Kidney glomerular epithelial cell (primary cell): ENCODE results near the gene POLR1E.
"Not testable (repeated sequence)": the region's sequence is repeated elsewhere in the genome, so short reads cannot be mapped to it uniquely, and the experiment has no call there.

Experiments
- DNase-seq: peaks from one replicate; lab custom pipeline; 2025; lab: John Stamatoyannopoulos, UW

The POLR1E gene

DNA sequence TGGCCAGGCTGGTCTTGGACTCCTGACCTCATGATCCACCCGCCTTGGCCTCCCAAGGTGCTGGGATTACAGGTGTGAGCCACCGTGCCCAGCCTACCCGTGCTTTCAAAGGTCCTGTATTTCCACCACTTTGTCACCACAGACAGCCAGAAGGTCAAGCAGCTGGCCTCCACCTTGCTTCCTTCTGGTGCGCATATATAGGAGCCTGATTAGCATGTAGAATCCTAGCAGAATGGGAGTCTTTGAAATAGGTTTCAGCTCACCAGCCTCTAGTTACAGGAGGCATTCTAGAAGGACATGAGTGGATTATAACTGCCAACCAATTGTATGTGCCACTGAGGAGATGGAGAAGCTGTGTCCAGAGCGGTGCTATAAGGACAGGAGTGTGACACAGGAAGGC lies 18.9 kb downstream of the POLR1E start:
- DNase-seq, result no peak

DNA sequence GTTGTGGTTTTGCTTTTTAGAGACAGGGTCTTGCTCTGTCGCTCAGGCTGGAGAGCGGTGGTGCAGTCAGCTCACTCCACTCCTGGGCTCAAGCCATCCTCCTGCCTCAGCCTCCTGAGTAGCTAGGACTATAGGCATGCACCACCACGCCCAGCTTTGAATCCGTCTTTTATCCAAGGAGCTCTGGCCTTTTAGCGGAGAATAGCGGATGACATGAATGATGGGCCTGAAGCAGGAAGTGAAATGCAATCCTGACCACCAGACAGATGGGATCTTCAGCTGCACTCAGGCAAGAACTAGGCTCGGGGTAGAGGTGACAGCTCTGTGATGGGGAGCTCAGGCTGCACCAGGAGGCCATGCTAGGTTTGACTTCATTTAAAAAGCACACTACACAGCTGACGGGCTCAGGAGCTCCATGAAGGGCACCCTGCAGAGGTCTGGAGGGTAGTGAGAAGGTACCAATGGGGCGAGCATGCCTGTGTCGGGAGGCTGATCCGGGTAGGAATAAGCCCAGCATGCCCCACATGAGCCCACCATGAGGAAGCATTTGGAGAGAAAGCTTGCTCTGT lies 21.9 kb downstream of the POLR1E start:
- no peak for DNase-seq

DNA sequence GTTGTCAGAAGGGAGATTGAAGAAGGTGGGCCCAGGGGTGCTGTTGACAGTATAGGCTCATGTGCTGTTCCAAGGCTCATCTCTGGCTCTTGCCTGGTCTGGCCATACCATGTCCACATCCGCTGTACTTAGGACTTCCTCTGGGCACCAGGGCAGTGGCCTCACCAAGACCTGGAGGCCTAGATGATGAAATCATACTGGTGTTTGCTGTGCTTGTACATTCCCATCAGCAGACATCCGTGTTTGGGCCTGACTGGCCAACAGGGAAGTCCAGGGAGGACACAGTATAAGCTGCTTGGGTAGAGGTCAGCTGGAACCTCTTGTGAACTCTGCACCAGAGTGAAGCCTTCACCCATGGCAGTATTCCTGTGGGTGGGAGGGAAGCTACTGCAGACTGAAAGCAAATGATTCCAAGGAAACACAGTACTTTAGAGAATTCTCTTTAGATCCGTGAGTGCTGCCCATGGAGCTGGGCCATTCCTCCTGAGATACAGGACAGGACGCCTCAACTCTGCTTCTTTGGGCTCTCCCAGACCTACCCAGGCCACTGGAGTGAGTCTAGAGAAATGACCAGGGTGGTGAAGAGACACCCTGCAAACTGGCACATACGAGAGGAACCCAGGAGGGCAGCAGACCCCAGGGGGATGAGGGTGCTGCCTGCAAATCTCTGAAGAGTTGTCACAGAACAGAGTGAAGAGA lies 22.5 kb downstream of the POLR1E start:
- no peak for DNase-seq

DNA sequence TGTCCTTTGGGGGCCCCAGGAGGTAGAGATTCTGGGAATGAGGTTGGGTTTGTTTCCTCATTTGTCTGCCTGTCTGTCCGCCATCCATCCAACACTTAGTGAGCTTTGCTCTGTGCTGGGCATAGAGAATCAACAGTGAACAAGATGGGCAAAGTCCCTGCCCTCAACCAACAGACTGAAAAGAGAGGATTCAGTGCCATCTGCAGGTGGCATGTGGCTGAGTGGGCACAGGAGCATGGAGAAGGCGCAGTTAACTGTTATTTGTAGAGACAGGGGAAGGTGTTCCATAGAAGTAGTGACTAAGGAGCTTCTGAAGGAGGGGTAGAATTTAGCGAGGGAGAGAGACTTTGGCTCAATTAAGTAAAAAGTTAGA lies 23.1 kb downstream of the POLR1E start:
- DNase-seq, result no peak

DNA sequence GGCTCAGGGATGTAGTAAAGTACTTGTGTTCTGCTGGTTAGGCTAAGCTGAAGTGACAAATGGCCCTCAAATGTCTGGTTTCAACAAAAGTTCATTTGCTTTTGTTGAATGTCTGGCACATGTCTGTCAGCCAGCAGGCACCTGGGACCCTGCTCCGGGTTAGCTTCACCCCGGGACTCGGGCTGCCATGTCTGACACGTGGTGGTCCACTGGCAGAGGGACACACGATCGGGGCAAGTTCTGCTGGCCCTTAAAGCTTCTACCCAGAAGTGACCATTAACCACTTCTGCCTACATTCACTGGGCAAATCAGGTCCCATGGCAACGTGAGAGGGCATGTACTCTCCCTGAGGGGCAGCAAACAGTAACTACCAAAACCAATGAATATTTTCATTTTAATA lies 23.8 kb downstream of the POLR1E start:
- DNase-seq, result no peak

DNA sequence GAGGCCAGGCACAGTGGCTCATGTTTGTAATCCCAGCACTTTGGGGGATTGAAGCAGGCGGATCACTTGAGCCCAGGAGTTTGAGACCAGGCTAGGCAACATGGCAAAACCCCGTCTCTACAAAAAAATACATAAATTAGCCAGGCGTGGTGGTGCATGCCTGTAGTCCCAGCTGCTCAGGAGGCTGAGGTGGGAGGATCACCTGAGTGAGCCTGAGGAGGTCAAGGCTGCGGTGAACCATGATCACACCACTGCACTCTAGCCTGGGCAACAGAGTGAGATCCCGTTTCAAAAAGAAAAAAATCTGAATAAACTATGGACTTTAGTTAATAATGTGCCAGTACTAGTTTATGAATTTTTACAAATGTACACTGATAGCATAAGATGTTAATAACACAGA lies 24.3 kb downstream of the POLR1E start:
- not testable (repeated sequence) for DNase-seq

DNA sequence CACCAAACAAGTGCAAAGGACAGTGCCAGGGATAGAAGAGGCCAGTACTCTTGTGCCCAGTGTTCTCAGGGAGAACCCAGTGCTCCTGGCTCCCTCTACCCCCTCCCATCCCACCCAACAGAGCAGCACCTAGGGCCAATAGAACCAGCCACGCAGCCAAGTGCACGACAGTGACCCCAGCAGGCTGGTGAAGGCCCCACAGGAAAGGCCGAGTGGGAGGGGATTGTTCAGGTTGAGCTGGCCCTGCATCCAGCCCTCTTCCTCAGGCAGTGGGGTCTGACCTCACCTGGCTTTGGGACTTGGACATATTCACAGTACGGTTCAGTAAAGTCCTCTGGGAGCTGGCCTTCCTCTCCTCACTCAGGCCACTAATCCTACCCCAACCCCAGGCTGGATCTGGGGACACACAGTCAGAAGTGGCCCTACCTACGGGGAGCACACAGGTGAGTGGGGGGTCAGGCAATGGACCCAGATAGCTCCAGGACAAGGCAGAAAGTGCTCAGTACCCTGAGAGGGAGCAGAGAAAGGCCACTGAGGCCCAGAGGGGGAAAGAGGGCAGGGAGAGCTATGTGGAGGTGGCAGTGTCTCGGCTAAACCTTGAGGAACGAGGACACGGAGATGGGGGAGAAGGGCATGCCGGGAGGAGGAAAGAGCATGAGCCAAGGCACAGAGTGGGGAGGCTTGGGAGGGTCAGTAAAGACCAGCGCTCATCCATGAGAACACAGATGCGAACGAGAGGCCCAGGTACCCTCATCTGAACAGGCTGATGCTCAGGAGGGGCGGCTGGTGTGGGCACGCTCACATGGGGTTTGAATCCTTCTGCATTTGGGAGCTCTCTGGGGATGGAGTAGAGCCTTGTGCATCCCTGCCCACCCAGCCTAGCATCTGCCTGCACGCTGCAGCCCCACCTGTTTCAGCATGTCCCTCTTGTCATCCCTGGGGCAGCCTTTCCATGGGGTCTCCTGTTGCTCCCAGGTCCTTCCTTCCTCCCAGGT lies 25.6 kb downstream of the POLR1E start:
- peak; percentile 3 for DNase-seq

DNA sequence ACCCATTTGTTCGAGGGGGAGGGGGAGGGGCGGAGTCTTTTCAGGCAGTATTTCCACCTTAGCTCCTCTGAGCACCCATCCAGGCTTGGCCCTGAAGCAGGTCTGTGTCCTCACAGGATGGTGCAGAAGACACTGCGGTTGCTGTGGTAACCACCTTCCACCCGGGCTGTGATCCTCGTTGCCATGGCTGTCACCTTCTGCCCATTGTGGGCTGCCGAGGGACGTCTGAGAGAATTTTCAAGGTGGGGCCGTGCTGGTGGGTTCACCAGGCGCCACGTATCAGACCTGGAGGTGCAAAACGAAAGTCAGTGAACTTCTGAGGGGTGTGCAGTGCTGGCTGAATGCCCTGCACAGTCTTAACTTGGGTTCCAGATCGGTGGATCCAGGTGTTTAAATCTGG lies 26.7 kb downstream of the POLR1E start:
- DNase-seq, result no peak

DNA sequence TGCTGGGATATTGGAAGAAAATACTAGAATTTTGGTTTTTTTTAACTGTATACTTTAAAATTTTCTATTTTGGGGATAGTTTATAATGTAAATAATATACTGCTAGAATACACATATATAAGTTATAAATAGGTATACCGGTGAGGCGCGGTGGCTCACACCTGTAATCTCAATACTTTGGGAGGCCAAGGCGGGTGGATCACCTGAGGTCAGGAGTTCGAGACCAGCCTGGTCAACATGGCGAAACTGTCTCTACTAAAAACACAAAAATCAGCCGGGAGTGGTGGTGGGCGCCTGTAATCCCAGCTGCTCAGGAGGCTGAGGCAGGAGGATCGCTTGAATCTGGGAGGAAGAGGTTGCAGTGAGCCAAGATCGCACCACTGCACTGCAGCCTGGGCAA lies 28.7 kb downstream of the POLR1E start:
- DNase-seq, result not testable (repeated sequence)

DNA sequence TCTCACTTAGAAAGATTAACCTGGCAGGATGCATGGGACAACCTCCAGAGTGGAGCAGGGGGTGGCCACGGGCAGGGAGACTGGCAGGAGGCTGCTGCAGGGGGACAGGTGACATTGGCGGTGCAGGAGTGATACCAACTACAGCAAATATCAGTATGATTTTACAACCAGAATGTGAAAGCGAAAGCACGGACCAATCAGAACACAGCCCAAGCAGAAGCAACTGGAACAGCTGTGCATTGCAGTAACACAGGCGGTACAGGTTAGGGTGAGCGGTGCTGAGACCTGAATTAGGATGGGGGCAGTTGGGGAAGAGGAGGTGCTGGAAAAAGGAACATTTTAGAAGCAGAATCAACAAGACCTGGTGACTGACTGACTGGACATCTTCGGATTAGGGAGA lies 29.3 kb downstream of the POLR1E start:
- no peak for DNase-seq

DNA sequence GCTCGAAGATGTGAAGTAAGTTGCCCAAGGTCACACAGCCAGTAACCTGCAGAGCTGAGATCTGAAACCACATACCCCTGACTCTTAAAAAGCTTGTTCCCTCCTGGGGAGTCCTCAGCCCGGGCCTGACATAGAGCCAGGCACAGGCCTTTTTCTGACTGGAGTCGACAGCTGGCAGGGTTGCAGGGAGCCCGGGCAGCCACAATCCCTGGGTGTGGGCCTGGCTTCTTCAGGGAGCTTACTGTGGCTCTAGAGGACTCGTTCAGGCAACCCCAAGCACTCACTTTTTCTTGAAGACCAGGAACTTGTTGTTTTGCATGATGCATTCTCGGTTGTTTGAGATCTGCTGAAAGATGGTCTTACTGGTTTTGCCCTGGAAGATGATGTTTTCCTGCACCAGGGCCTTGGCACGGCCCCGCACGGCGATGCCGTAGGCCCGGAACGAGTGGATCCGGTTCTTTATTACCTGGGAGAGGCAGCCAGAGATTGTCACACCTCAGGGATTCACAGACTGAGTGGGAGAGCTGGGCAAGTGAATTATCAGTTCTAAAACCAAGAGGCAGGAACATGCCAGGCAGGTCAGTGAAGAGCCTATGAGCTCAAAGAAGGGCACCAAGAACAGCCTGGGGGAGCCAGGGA lies 30.0 kb downstream of the POLR1E start:
- DNase-seq, result no peak

DNA sequence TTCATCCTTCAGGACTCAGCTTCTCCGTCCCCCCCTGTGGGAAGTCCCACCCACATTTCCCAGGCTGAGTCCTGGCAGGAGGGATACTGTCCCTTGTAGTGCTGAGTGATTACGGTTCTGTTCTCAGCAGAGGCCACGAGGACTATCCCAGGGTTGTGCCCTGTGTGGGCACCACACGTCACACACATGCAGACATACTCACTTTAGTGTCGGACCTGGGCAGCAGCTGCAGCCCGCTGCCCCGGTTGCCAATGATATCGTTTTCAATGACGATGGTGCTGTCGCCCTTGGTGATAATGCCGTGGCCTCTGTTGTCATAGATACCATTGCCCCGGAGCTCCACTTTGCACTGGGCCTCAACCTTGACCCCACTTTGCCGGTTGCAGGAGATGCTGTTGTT lies 32.2 kb downstream of the POLR1E start:
- no peak for DNase-seq

DNA sequence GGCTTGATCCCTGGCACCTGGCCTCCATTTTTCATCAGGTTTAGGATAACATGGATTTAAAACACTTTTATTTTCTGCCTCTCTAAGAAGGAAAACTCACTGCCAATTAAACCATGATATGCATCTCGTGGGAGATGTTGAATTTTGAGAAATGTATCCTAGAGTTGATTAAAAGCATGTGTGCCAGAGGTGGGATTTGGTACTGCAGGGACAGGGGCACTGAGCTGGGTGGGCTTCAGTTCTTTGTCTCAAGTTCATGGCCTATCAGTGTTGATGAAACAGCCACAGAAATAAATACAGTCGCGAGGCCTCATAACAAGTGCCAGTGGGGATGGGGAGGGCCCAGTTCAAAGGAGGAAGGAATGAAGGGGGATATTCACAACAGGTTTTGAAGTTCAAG lies 34.9 kb downstream of the POLR1E start:
- DNase-seq, result no peak

DNA sequence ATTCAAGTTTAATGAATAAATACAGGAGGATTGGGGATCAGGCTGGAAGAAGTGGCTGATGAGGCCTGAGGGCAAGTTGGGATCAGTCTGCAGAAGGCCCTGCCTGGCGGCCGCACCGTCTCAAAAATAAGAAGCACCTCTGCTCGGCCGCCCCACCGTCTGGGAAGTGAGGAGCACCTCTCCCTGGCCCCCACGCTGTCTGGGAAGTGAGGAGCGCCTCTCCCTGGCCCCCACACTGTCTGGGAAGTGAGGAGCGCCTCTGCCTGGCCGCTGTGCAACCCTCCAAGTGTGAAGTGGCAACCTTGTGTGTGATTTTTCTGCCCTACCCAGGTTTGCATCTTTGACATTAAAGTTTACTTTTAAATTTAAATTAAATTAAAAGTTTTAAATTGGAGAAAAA lies 35.4 kb downstream of the POLR1E start:
- no peak for DNase-seq

DNA sequence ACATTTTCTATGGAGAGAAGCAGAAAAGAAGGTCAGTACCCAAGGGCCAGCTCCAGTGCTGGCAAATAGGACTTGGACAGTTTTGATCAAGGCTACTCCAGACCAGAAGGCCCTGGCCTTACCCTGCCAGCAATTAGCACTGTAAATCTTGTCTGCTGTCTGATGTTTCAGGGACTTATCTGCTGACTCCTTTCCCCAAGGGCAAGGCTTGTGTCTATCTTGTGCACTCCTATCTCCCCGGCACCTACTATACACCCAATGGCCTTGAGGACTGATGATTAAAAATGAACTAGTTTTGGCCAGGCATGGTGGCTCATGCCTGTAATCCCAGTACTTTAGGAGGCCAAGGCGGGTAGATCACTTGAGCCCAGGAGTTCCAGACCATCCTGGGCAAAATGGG lies 37.2 kb downstream of the POLR1E start:
- no peak for DNase-seq

DNA sequence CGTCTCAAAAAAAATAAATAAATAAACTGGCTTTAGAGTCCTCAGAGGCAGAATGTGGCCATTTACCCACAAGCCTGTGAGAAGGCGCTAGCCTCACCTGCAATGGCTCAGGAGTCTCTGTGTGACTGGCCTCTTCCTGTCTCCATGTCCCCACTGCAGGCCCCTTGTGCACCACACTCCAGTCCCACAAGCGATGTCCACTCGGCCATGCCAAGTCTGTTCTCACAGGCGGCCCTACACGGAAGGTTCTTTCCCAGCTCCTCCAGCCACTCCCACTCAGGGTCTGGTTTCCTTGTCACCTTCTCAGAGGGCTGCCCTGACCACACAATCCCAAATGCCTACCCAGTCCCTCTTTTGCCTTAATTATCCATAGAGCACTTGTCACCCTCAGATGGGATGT lies 38.2 kb downstream of the POLR1E start:
- no peak for DNase-seq

DNA sequence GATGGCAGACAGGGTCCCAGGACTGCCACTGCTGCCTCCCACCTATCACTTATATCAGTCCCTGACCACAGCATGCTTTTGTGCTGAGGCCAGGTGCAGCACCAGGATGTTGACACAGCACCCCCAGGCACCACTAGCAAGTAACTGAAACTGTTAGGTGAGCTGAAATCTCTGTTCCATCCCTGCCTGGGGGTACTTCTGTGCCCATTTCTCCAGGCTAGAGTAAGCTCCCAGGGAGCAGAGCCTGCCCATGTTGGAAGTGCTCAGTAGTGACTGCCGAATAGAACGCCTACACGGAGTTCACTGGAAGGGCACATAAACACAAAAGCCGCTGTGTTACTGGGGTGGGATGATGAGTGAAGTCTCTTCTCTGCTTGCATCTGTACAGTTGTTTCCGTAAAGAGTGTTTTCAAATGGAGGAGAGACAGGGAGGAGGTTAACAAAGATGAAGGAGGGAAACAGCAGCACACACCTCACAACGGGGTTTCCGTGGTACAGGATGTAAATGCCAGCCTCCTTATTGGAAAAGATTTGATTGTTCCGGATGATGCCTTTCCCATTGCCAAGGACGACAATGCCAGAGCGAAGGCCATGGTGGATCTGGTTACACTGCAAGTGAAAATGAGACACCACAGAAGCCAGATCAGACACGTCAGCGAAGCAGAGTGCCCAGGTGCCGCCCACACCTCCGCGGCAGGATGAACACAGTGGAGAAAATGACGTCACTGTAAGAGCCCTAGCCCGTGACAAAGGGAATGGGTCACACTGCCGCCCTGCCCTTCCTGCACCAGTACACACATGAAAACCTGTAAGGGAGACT lies 43.1 kb downstream of the POLR1E start:
- peak; percentile 67 for DNase-seq

DNA sequence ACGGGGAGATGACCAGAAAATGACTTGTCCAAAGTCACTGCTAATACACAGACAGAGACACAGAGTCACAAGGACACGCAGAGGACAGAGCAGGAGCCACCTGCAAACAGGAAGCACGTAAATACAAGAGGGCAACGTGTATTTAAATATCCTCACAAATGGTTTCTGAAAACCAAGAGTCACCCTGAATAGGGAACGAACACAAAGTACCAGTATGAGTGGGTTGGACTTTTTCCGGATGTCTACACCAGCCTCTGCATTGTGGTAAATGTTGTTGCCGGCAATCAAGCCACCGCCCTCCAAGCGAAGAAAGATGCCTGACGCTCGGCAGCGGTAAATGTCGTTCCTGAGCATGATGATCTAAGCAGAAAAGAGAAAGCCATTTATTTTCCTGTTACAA lies 46.0 kb downstream of the POLR1E start:
- DNase-seq, result no peak

DNA sequence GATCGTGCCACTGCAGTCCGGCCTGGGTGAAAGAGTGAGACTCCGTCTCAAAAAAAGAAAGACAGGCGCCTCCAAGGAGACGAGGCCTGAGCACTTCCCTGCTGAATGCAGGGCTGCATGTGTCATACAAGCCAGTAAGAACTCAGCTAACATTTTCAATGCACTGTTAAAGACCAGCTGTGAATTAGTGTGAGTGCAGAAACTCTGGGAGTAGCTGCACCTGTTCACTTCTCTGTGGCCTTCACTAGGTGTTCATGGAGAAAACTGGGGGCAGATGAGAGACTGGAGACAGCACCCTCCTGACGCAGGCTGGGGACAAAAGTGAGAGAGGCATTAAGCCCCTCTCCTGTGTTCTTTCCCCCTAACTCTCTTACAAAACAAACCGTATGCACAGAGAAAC lies 48.7 kb downstream of the POLR1E start:
- no peak for DNase-seq

DNA sequence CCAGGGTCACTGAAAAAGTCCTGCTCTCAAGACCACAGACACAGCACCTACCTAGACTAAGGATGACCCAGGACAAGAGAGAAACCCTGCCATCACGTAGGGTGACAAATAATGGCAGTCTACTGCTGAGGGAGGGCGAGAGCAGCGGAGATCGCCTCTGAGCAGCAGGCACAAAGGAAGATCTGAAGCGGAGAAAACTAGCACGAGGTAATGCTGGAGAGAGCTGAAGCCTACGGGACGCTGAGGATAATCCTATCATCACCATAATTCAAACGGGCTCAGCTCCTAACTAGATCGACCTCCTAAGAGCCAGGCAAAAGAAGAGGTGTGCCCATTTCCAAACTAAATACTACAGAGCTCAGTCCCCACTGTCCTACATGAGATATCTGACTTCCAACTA lies 49.2 kb downstream of the POLR1E start:
- DNase-seq, result no peak

DNA sequence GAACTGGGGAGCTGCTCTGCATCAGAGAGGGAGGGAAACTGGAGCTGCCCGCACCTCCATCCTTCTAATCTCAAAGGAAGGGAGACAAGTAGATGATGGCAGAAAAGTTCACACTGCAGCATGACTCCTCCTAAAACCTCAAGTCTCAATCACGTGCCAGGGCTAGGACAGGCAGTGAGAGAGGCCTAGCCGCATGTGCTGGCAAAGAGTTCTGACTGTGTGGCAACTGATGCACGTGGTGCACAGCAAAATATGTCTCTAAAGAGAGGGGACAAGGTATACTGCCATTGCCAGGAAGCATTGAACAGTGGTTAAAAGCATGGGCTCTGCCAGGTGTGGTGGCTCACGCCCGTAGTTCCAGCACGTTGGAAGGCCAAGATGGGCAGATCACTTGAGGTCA lies 52.4 kb downstream of the POLR1E start:
- DNase-seq, result no peak

DNA sequence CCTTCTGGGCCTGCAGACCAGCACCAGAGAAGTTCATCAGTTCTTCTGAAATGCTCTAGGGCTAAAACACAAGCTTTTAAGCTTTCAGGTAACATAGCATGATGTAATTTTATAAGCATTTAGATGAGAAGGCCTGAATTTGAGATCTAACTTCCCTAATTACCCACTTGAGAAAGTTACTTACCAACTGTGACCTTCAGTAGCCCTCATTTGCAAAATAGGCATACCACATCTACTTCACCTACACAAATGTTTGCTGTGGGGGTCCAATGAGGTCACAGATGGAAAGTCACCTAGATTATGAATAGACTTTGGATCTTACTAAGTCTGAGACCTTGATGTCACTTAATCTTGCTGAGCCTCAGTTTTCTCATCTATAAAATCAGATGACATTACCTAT lies 53.9 kb downstream of the POLR1E start:
- no peak for DNase-seq
